Choroid plexus epithelial cell (primary cell): ENCODE measurements around the gene ZNF611.
"Not testable (repeated sequence)": the region's sequence is repeated elsewhere in the genome, so short reads cannot be mapped to it uniquely, and the experiment has no call there.

Source experiments
- DNase-seq: peaks from one replicate; pipeline ENCODE4 v3.0.0-alpha.2; 2010; ENCODE audit warnings: low read depth
- H3K4me3 ChIP-seq: 2 replicates; pipeline ENCODE4 v1.5.1; 2011; ENCODE audit warnings: low read depth, mild to moderate bottlenecking, control low read depth, low read length, moderate library complexity
- TF ChIP-seq, protein P1 (sequence below): conservative IDR thresholded peaks from 2 replicates; pipeline ENCODE4 v1.5.1; 2011; ENCODE audit warnings: low read depth, mild to moderate bottlenecking, control low read depth, inconsistent platforms, low read length, moderate library complexity

ZNF611 gene

DNA sequence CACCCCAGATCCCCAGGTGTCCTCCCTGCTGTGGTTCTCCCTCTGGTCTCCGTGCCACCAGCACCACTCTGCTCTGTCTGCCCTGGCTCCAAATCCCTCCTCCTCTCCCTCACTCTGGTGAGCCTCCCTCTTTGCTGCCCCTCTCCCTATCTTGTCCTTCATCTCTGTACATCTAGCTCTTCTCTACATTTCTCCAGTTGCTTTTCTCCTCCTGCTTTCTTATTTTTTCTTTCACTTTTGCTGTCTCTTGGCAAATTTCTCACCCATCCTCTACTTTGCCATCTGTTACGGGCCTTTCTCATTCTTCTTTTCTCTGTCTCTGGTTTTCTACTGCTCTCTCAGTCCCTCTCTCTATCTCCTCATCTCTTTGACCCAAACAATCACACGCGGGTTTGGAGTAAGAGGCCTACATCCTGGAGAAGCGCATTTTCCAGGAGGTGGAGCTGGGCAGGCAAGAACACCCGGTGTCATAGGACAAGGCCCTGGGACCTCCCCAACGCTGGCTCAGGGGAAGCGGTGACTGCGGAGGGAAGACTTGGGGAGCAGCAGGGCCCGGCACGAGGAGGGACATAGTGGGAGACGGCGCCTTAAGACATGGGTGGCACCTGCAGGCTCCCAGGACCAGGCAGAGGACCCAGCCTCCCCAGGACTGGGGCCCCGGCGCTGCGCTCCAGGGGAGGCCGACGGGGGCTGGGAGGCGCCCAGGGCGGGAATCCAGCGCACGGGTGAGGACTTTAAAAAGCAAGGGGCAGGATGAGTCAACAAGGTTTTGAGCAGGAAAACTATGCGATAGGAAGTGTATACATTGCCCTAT, 9.9 kb downstream of the ZNF611 start:
- no peak for DNase-seq
- TF ChIP-seq, protein P1, sequence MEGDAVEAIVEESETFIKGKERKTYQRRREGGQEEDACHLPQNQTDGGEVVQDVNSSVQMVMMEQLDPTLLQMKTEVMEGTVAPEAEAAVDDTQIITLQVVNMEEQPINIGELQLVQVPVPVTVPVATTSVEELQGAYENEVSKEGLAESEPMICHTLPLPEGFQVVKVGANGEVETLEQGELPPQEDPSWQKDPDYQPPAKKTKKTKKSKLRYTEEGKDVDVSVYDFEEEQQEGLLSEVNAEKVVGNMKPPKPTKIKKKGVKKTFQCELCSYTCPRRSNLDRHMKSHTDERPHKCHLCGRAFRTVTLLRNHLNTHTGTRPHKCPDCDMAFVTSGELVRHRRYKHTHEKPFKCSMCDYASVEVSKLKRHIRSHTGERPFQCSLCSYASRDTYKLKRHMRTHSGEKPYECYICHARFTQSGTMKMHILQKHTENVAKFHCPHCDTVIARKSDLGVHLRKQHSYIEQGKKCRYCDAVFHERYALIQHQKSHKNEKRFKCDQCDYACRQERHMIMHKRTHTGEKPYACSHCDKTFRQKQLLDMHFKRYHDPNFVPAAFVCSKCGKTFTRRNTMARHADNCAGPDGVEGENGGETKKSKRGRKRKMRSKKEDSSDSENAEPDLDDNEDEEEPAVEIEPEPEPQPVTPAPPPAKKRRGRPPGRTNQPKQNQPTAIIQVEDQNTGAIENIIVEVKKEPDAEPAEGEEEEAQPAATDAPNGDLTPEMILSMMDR = no peak
- no peak overlapping the region for H3K4me3 ChIP-seq

DNA sequence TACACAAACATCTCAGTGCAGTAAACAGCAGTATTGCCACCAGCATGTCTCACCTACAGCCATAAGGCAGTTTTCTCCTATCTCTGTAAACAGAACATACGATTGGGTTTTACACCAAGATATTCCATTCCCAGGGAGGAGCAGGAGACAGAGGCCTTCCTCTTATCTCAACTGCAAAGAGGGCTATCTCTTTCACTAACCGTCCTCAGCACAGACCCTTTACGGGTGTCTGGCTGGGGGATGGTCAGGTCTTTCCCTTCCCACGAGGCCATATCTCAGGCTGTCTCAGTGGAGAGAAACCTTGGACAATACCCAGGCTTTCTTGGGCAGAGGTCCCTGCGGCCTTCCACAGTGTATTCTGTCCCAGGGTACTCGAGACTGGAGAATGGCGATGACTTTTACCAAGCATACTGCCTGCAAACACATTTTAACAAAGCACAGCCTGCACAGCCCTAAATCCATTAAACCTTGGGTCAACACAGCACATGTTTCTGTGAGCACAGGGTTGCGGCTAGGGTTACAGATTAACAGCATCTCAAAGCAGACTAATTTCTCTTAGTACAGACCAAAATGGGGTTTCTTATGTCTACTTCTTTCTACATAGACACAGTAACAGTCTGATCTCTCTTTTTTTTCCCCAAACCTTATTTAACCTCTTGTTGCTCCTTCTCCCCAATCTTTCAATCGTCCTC, 10.8 kb downstream of the ZNF611 start:
- H3K4me3 ChIP-seq, DNase-seq: not testable (repeated sequence)

DNA sequence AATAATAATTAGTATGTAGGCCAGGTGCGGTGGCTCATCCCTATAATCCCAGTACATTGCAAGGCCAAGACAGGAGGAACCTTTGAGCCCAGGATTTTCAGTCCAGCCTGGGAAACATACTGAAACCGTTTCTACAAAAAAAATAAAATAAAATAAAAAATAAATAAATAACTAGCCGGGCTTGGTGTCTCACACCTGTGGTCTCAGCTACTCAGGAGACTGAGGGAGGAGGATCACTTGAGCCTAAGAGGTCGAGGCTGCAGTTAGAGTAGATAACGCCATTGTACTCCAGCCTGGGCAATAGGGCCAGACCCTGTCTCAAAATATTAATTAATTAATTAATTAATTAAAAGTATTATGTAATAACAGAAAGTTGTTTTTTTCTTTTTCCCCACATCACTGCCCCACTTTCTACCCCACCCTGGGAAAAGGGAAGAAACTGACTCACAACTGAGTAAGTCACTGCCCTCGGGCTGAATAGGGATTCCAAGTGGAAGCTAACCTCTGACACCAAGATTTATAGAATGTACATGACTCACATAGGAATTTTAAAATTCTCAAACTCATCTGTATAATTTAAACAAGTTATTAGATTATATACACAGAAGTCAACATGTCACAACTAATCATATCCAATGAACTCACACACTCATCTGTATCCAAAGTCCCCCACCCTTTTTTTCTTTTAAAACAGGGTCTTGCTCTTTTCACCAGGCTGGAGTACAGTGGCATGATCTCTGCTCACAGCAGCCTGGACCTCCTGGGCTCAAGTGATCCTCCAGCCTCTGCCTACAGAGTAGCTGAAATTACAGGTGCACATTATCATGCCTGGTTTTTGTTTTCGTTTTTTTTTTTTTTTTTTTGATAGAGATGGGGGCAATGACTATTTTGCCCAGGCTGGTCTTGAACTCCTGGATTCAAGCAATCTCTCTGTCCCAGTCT, 12.5 kb downstream of the ZNF611 start:
- TF ChIP-seq, protein P1 = no peak
- no peak overlapping the region for H3K4me3 ChIP-seq
- peak; percentile 72 for DNase-seq

DNA sequence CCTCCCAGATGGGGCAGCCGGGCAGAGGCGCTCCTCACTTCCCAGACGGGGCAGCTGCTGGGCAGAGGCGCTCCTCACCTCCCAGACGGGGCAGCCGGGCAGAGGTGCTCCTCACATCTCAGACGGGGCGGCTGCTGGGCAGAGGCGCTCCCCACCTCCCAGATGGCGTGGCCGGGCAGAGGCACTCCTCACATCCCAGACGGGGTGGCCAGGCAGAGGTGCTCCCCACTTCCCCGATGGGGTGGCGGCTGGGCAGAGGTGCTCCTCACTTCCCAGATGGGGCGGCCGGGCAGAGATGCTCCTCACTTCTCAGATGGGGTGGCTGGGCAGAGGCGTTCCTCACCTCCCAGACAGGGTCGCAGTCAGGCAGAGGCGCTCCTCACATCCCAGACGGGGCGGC, 14.3 kb downstream of the ZNF611 start:
- DNase-seq, H3K4me3 ChIP-seq: not testable (repeated sequence)

DNA sequence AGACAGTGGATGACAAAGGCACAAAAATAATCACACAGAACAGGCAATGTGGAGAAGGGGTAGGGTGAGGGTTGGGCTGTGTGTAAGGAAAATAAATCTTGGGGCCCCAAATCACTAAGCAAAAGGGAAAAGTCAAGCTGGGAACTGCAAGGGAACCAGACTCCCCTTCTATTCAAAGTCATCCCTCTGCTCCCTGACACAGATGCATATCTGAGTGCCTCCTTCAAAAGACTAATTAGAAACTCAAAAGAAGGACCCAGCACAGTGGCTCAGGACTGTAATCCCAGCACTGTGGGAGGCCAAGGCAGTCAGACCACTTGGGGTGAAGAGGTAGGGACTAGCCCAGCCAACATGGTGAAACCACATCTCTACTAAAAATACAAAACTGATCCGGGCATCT, 18.3 kb downstream of the ZNF611 start:
- TF ChIP-seq, protein P1 = no peak

DNA sequence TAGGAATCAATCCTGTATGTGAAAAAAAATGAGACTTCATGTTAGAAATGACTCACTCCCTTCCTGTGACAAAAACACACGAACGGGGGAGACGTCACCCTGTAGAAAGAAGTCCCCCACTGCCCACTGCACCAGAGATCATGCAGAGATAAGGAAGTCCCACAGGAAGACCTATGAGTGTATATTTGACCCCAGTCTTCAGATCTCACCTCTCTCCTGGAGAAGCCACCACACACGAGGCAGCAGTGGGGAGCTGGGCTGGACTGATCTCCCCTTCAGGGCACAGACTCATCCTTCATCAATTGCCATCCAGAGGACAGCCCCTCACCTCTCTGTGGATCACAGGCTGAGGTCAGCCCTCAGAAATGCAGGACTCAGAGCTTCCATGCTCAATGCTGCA, 18.9 kb downstream of the ZNF611 start:
- peak; percentile 16 for DNase-seq
- H3K4me3 ChIP-seq = not testable (repeated sequence)

More for the DNA sequence above, 18.3 kb downstream of the ZNF611 start:
- no peak overlapping the region for H3K4me3 ChIP-seq
- DNase-seq = no peak

DNA sequence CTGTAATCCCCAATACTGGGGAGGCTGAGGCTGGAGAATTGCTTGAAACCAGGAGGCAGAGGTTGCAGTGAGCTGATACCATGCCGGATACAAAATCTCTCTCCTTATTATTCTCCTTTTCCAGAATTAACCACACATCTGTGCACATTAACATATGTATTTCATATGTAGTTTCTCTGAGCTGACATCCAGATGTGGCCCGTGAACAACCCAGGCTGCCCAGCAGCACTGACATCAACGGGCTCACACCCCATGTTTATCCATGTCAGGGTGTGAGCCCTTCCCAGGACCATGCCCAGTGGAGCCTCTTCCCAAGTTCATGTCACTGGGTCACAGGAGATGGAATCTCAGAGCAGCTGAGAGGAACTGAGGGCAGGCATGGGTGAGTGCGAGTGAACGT, 19.5 kb downstream of the ZNF611 start:
- DNase-seq, H3K4me3 ChIP-seq: not testable (repeated sequence)

DNA sequence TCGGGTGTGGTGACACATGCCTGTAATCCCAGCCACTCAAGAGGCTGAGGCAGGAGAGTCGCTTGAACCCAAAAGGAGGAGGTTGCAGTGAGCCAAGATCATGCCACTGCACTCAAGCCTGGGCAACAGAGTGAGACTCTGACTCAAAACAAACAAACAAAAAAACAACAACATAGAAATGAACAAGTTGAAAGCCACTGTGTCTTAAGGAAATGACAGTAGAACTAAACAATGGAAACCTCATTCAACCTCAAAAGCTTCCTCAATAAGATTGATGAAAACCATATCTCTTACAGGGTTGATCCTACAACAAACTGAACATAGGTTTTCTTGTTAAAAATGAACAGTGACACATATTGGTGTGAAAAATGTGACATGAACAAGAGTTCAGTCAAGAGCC, 21.8 kb downstream of the ZNF611 start:
- H3K4me3 ChIP-seq, DNase-seq: not testable (repeated sequence)

DNA sequence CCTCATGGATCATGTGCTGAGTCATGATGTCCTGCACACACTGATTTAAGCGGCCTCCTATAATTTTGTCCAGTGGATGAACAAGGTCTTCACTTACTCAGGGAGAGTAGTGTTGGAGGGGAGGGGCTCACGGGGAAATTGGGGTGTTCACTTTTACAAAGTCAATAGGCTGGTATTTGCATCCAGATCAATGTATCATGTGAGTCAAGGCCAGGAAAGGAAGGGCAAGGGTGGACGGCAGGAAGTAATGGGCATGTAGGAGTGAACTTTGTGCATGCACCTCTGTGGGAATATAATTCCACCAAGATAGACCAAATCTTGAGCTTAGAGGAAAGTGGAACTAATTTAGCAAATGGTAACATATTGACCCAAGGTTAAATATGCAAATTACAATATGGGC, 23.2 kb downstream of the ZNF611 start:
- not testable (repeated sequence) for H3K4me3 ChIP-seq, DNase-seq

DNA sequence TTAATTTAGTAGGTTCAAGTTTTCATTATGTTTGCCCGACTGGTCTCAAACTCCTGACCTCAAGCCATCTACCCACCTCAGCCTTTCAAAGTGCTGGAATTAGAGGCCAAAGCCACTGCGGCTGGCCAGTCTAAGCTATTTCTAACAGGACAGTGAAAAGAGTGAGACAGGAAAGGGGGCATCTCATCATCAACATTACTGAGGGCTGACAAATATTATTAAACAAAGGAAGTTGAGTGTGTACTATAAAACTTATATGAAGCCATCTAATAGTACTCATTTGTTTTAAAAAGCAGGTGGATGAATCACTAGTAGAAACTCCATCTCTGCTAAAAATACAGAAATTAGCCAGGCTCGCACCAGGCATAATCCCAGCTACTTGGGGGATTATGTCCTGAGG, 24.3 kb downstream of the ZNF611 start:
- TF ChIP-seq, protein P1 = no peak
- no peak for DNase-seq
- H3K4me3 ChIP-seq = no peak overlapping the region

DNA sequence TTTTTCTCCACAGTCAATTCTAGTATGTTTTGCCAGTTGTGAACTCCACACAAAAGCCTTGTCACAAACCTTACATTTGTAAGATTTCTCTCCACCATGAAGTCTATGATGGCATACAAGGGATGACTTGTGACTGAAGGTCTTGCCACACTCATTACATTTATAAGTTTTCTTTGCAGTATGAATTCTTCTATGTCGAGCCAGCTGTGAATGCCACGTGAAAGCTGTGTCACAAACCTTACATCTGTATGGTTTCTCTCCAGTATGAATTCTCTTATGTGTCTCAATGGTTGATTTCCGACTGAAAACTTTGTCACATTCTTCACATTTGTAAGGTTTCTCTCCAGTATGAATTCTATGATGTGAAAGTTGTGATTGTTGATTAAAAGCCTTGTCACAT, 29.2 kb downstream of the ZNF611 start:
- not testable (repeated sequence) for H3K4me3 ChIP-seq

More for the DNA sequence above, 29.2 kb downstream of the ZNF611 start:
- DNase-seq = not testable (repeated sequence)
